Endothelial cell of hepatic sinusoid (primary cell): ENCODE data around the gene PRMT2.

ENCODE experiments used
- in situ Hi-C: cut with HindIII; loops from 2 replicates; pipeline ENCODE4 v1.10.0; 2017; ENCODE audit warnings: low sequenced_read_pairs

Gene PRMT2

GRCh38 chr21:46639489-46640386 is 4.3 kb downstream of the PRMT2 start:
- in situ Hi-C loops, result no loop called here

- in situ Hi-C loops, result no loop called here
These were observed 6.2 kb downstream of the PRMT2 start for GRCh38 chr21:46641656-46642055.

GRCh38 chr21:46643379-46644177 is 8.1 kb downstream of the PRMT2 start:
- in situ Hi-C loops, result no loop called here

- in situ Hi-C loops, result no loop called here
These were observed 10.4 kb downstream of the PRMT2 start for GRCh38 chr21:46645840-46646239.

GRCh38 chr21:46646541-46647154 is 11.2 kb downstream of the PRMT2 start:
- in situ Hi-C loops, result no loop called here

GRCh38 chr21:46648539-46648938 is 13.1 kb downstream of the PRMT2 start:
- in situ Hi-C loops, result no loop called here

GRCh38 chr21:46649356-46649755 is 13.9 kb downstream of the PRMT2 start:
- in situ Hi-C loops, result no loop called here

- in situ Hi-C loops, result no loop called here
These were observed 15.1 kb downstream of the PRMT2 start for GRCh38 chr21:46650476-46651098.

GRCh38 chr21:46651121-46651520 is 15.6 kb downstream of the PRMT2 start:
- in situ Hi-C loops, result no loop called here

- in situ Hi-C loops, result no loop called here
These were observed 19.8 kb downstream of the PRMT2 start for GRCh38 chr21:46655230-46655629.

GRCh38 chr21:46656820-46657219 is 21.3 kb downstream of the PRMT2 start:
- in situ Hi-C loops, result no loop called here

- in situ Hi-C loops, result no loop called here
These were observed 25.0 kb downstream of the PRMT2 start for GRCh38 chr21:46660505-46660904.

GRCh38 chr21:46661211-46661625 is 25.7 kb downstream of the PRMT2 start:
- in situ Hi-C loops, result no loop called here

- in situ Hi-C loops, result no loop called here
These were observed 26.3 kb downstream of the PRMT2 start for GRCh38 chr21:46661642-46662366.

GRCh38 chr21:46662367-46662654 is 26.8 kb downstream of the PRMT2 start:
- in situ Hi-C loops, result no loop called here

GRCh38 chr21:46662765-46663500 is 27.5 kb downstream of the PRMT2 start:
- in situ Hi-C loops, result no loop called here

GRCh38 chr21:46663754-46664153 is 28.3 kb downstream of the PRMT2 start:
- in situ Hi-C loops, result no loop called here

GRCh38 chr21:46664316-46664995 is 29.0 kb downstream of the PRMT2 start:
- in situ Hi-C loops, result no loop called here

GRCh38 chr21:46665566-46665965 is 30.1 kb downstream of the PRMT2 start:
- in situ Hi-C loops, result no loop called here
